B cell (primary cell): ENCODE results near the gene LYRM2. TPM values are rescaled to one million over a fixed set of nuclear protein-coding genes. Genes with fewer than 3 reads are reported as not detected.

ENCODE experiments used
- ATAC-seq: fragments of 200-7000 bp; cut with Tn5 transposase; one replicate; pipeline ENCODE4 v1.10.0; 2021; ENCODE audit warnings: low read depth, mild to moderate bottlenecking, moderate number of reproducible peaks, moderate library complexity
- CTCF ChIA-PET: fragments of 350-600 bp; sonication (Branson Sonifier 250); formaldehyde crosslinking; loops from one replicate; lab custom pipeline; 2021; ENCODE audit warnings: antibody characterized with exemption, inconsistent platforms; lab: Charles Lee
- POLR2A ChIA-PET: fragments of 350-600 bp; sonication (Branson Sonifier 250); formaldehyde crosslinking; loops from one replicate; lab custom pipeline; 2021; ENCODE audit warnings: antibody characterized with exemption; lab: Charles Lee
- DNase-seq: peaks from one replicate; pipeline ENCODE4 v3.0.0; 2013
- H2AFZ ChIP-seq: 2 replicates; pipeline ENCODE4 v1.6.1; 2012; ENCODE audit warnings: mild to moderate bottlenecking, low read depth, low read length; ENCODE audit not compliant: insufficient read depth, poor library complexity, severe bottlenecking
- H3K27ac ChIP-seq, 2 donors: 1 replicate in 1 of 2; 2 replicates in 1 of 2; pipeline ENCODE4 v1.5.1; 2012 to 2013; ENCODE audit warnings: low read length in 2 of 2, mild to moderate bottlenecking in 2 of 2, moderate library complexity in 1 of 2
- H3K27me3 ChIP-seq, 4 experiments: fragments of 200-600 bp in 1 of 4; sonication (generic) in 1 of 4; replicated peaks in 1 of 4; 1 replicate in 2 of 4; 2 replicates in 2 of 4; pipeline versions ENCODE4 v1.6.1 to v1.7.0; 2013 to 2016; ENCODE audit warnings: low read length in 3 of 4, mild to moderate bottlenecking in 2 of 4, mixed read lengths in 1 of 4, moderate library complexity in 1 of 4; ENCODE audit not compliant: insufficient read depth in 4 of 4, control insufficient read depth in 3 of 4; ENCODE audit errors: control extremely low read depth in 1 of 4
- H3K36me3 ChIP-seq, 2 experiments: replicated peaks in 1 of 2; 1 replicate in 1 of 2; 2 replicates in 1 of 2; pipeline versions ENCODE4 v1.6.1 to v1.7.1; 2013; ENCODE audit warnings: low read length in 1 of 2; ENCODE audit not compliant: insufficient read depth in 2 of 2, control insufficient read depth in 1 of 2; ENCODE audit errors: control extremely low read depth in 1 of 2, extremely low read depth in 1 of 2
- H3K4me1 ChIP-seq, 2 donors: fragments of 200-600 bp in 1 of 2; sonication (generic) in 1 of 2; 1 replicate in 1 of 2; 2 replicates in 1 of 2; pipeline versions ENCODE4 v1.5.1 to v1.6.1; 2013 to 2017; ENCODE audit warnings: low read length in 2 of 2; ENCODE audit not compliant: control insufficient read depth in 2 of 2, insufficient read depth in 2 of 2
- H3K4me2 ChIP-seq: replicated peaks from 2 replicates; pipeline ENCODE3; 2012; ENCODE audit warnings: mild to moderate bottlenecking, low read depth, low read length; ENCODE audit not compliant: poor library complexity, severe bottlenecking
- H3K4me3 ChIP-seq, 5 experiments: fragments of 200-600 bp in 1 of 5; sonication (generic) in 1 of 5; 1 replicate in 3 of 5; 2 replicates in 2 of 5; pipeline versions ENCODE4 v1.5.1 to v1.7.0; 2011 to 2016; ENCODE audit warnings: low read length in 4 of 5, mild to moderate bottlenecking in 4 of 5, low read depth in 2 of 5, control low read depth in 1 of 5, moderate library complexity in 1 of 5; ENCODE audit not compliant: insufficient read depth in 1 of 5; ENCODE audit errors: control extremely low read depth in 1 of 5, extremely low read depth in 1 of 5
- H3K79me2 ChIP-seq: fragments of 200-600 bp; sonication (generic); one replicate; pipeline ENCODE4 v1.6.0; 2016; ENCODE audit warnings: low read length; ENCODE audit not compliant: control insufficient read depth, insufficient read depth
- H3K9ac ChIP-seq: fragments of 200-600 bp; sonication (generic); 2 replicates; pipeline ENCODE4 v1.6.1; 2017; ENCODE audit warnings: mild to moderate bottlenecking, low read length, moderate library complexity
- H3K9me3 ChIP-seq, 3 donors: one replicate each; pipeline versions ENCODE4 v1.6.1 to v1.7.1; 2013; ENCODE audit warnings: low read length in 2 of 3; ENCODE audit not compliant: control insufficient read depth in 2 of 3, insufficient read depth in 1 of 3; ENCODE audit errors: control extremely low read depth in 1 of 3
- H4K20me1 ChIP-seq: 2 replicates; pipeline ENCODE4 v1.6.0; 2012; ENCODE audit warnings: mild to moderate bottlenecking, low read length; ENCODE audit not compliant: insufficient read depth, control insufficient read depth, poor library complexity, severe bottlenecking
- H3K27ac Mint-ChIP-seq: one replicate; pipeline ENCODE4 v1.8.0; 2021; ENCODE audit warnings: mixed read lengths
- H3K27me3 Mint-ChIP-seq: one replicate; pipeline ENCODE4 v1.8.0; 2021; ENCODE audit warnings: mixed read lengths
- H3K4me1 Mint-ChIP-seq: one replicate; pipeline ENCODE4 v1.8.0; 2021; ENCODE audit warnings: mixed read lengths
- H3K4me3 Mint-ChIP-seq: one replicate; pipeline ENCODE4 v1.8.0; 2021; ENCODE audit warnings: mixed read lengths
- H3K9me3 Mint-ChIP-seq: one replicate; pipeline ENCODE4 v1.8.0; 2022; ENCODE audit warnings: mixed read lengths; ENCODE audit not compliant: insufficient read depth
- CTCF ChIP-seq: fragments of 200-600 bp; IDR thresholded peaks from one replicate; pipeline ENCODE4 v1.8.0; 2022; ENCODE audit warnings: antibody characterized with exemption, mild to moderate bottlenecking
- EZH2 ChIP-seq: IDR thresholded peaks from 2 replicates; pipeline ENCODE4 v1.6.1; 2012; ENCODE audit warnings: borderline replicate concordance, low read depth, mild to moderate bottlenecking, moderate library complexity, low read length; ENCODE audit not compliant: insufficient read depth, poor library complexity, severe bottlenecking
- WGBS: methylation state at CpG from one replicate; pipeline ENCODE4 v1.1.5; 2013; ENCODE audit warnings: missing lambda C conversion rate; ENCODE audit not compliant: insufficient coverage; 5-methylcytosine and 5-hydroxymethylcytosine counted together
- intact Hi-C: fragments of 100-400 bp; cut with micrococcal nuclease; formaldehyde crosslinking; loops from one replicate; pipeline ENCODE4 v1.10.0; 2022
- polyA plus RNA-seq: library from polyadenylated mRNA; depleted of rRNA; stranded (reverse); fragments of >200 nt; gene quantifications from 2 replicates; pipeline ENCODE4 v1.2.3, GENCODE V29; 2012
- total RNA-seq, 2 donors: library from RNA; stranded (reverse); fragments of 120-200 nt in 1 of 2; gene quantifications; 1 replicate in 1 of 2; 2 replicates in 1 of 2; pipeline versions ENCODE4 v1.2.3 to v1.2.4, GENCODE V29; 2013 to 2022

The LYRM2 gene
- total and polyA plus RNA-seq, 2 donors (not counting 1 experiment from before 2014, with no cell fraction given): 17.6 to 33.7 TPM

GRCh38 chr6:89596484-89596883, 42.1 kb downstream of the LYRM2 start:
- Histone ChIP-seq H3K36me3 (no peaks in the 10 kb centered on the region), H3K4me1 (peaks cover 30% of the 10 kb centered on the region in 2 donors), H3K4me3 (peak overlapping the region in 1 of 5 experiments; percentile 6), H3K27me3 (no peaks in the 10 kb centered on the region), H4K20me1 (no peaks in the 10 kb centered on the region), H3K9me3 (peaks cover 0 to 4% (median 0%) of the 10 kb centered on the region in 3 donors), H3K9ac (no peak overlapping the region), H3K4me2 (peak overlapping the region; percentile 54), H3K79me2 (no peaks in the 10 kb centered on the region), H2AFZ (peak overlapping the region; percentile 64), H3K27ac (peak overlapping the region; percentile 56 to 92)
- intact Hi-C loops: loop anchor here (1.0 kb wide), 1 partner anchor 42 kb away; the partner anchor contains the start of gene LYRM2
- no peaks in the 10 kb centered on the region for H3K27me3 Mint-ChIP-seq
- POLR2A ChIA-PET: no interaction called here
- no CpG with 5 or more reads among the region's 1 CpG for WGBS
- TF ChIP-seq EZH2: no peak
- TF ChIP-seq CTCF: no peak
- H3K4me1 Mint-ChIP-seq: peaks cover 30% of the 10 kb centered on the region
- DNase-seq: no peak
- CTCF ChIA-PET: interaction anchor here (0.8 to 1.4 kb wide), 2 partner anchors 13 to 615 kb away, joined by 3 to 4 read pairs; no protein-coding TSS in a partner anchor
- no peak for ATAC-seq
- peak overlapping the region; percentile 17 for H3K4me3 Mint-ChIP-seq
- H3K27ac Mint-ChIP-seq: peak overlapping the region; percentile 84
- peaks cover 5% of the 10 kb centered on the region for H3K9me3 Mint-ChIP-seq

DNA sequence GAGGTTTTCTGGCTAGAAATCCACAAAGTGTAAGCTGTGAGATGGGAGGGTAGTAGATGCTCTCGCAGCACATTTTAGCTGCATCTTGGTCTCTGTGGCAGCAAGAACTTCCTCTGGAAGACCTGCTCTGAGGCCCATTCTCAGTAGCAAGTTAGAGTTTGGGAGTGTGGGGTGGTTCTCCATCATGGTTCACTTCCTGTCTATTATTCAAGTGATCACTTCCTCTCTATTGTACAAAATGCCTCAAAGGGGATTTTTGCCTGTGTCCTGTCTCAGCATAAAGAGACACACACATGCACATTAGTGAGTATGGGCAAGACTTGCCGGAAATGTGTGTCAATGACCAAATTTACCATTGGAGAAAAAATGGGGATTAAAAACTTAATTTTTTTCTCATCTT, 42.5 kb downstream of the LYRM2 start:
- H3K79me2 ChIP-seq: no peaks in the 10 kb centered on the region
- H3K4me3 ChIP-seq: no peak overlapping the region
- TF ChIP-seq CTCF: no peak
- no peak for TF ChIP-seq EZH2
- ATAC-seq: peak; percentile 90
- Mint-ChIP-seq H3K27me3 (no peaks in the 10 kb centered on the region), H3K4me3 (peak overlapping the region; percentile 17), H3K27ac (peak overlapping the region; percentile 84), H3K4me1 (peaks cover 30% of the 10 kb centered on the region), H3K9me3 (peaks cover 5% of the 10 kb centered on the region)
- peak; percentile 77 for DNase-seq
- peaks cover 0 to 4% (median 0%) of the 10 kb centered on the region in 3 donors for H3K9me3 ChIP-seq
- peak overlapping the region; percentile 56 to 92 for H3K27ac ChIP-seq
- POLR2A ChIA-PET: no interaction called here
- H3K27me3 ChIP-seq: no peaks in the 10 kb centered on the region
- H2AFZ ChIP-seq: peak overlapping the region; percentile 64
- no peaks in the 10 kb centered on the region for H3K36me3 ChIP-seq
- H3K4me1 ChIP-seq: peaks cover 30% of the 10 kb centered on the region in 2 donors
- no peak overlapping the region for H3K9ac ChIP-seq
- H3K4me2 ChIP-seq: peak overlapping the region; percentile 54
- no peaks in the 10 kb centered on the region for H4K20me1 ChIP-seq
- CTCF ChIA-PET: interaction anchor here (1.4 kb wide), 1 partner anchor 14 kb away, joined by 3 read pairs; no protein-coding TSS in a partner anchor
- intact Hi-C loops: loop anchor here (1.0 kb wide), 1 partner anchor 42 kb away; the partner anchor contains the start of gene LYRM2
- WGBS: no CpG with 5 or more reads among the region's 2 CpGs
